HG03280 (cell line): Measurements from ENCODE around the gene KLF15.

Experiments used
- ATAC-seq: cut with Tn5 transposase; IDR thresholded peaks from one replicate; pipeline ENCODE4 v1.9.1; 2021; ENCODE audit warnings: mild to moderate bottlenecking, moderate library complexity; ENCODE audit not compliant: unreplicated experiment

The KLF15 gene

DNA sequence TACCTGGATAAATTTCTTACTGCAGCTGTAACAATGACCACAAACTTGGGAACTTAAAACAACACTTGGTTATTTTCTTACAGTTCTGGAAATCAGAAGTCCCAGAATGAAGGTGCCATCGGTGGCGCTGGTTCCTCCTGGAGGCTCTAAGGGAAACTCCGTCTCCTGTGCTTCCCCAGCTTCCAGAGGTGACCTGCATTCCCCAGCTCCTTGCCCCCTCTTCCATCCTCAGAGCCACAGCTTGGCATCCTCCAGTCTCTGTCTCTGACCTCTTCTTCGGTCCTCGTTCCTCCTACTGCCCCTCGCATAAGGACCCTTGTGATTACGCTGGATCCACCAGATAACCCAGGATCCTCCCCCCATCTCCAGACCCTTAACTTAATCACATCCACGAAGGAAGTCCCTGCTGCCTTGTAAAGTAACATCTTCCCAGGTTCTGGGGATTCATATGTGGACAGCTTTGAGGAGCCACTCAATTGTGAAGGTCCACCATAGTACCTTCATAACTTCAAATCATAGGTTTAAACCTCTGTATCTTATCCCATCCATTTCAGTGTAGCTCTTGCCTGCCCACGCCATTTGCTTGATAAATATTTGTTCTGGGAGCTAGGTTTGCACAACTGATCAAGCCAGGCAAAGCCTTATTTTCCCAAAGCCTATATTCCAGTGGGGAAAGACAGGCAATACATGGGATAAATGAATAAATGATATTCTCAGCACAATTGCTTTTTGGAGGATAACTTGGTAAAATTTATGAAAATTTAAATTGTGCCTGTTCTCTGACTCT is 34.8 kb downstream of the KLF15 start:
- ATAC-seq = no peak

GRCh38 chr3:126321490-126321889 is 35.7 kb downstream of the KLF15 start:
- no peak for ATAC-seq

GRCh38 chr3:126320517-126321293 is 36.5 kb downstream of the KLF15 start:
- ATAC-seq = no peak

DNA sequence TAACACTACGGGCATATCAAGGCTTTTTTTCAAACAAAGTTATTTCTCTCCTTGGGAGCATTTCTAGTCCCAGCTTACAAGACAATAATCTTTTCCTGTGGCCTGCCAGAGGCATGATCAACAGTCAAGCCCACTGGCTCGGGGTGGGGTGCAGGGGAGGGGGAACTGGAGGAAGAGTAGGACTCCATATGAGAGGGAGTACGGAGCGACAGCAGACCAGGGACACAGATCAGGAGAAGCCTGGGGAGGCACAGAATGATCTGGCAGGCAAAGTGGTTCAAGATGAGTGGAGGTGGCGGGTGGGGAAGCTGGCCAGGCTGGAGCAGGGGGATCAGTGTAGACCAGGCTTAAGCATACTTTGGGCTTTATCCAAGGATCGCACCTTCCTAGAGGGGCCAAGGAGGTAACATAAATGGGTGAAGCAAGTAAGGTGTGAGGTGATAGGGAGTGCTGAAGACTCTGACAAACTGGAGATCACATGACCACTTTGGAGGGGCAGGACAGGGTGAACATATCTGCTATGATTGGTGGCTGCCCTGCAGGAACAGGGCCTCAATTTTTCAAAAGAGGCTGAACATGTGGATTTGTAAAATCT is 37.4 kb downstream of the KLF15 start:
- ATAC-seq = no peak

DNA sequence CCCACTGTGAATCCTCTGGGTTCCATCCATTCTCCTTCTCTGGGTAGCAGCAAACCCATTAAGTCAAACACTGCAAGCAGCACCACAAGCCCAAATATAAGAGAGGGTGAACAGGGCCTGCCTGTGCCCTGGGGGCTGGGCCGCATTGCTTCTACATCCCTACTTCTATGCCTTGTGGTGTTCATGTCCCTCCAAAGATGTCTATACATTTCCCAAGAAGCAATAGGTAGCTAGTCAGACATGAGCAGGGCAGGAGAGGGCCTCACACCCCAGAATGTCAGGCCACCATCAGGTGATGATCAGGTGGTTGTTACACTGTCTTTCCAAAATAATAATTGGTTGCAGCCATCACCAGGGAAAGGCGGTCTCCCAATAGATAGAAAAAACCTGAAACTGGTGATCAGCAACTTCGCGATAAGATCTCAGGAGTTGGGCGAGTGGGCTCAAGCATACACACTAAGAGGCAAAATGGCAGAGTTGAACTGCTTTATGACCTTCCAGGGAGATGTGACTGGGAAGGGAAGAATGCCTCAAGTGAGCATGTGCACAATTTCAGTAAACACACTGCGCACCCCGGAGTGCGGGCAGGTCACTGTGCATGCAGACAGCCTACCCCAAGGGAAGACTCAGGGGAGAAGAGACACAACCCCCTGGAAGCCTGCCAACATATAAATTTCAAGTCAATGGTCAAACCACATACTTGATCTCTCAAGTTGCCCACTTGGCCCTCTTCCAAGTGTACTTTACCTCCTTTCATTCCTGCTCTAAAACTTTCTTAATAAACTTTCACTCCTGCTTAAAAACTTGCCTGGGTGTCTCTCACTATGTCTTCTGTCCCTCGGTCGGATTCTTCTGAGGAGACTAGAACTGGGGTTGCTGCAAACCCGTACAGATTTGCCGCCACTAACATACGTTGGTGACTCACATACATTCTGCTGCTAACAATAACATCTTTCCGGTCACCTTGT is 39.9 kb downstream of the KLF15 start:
- no peak for ATAC-seq

DNA sequence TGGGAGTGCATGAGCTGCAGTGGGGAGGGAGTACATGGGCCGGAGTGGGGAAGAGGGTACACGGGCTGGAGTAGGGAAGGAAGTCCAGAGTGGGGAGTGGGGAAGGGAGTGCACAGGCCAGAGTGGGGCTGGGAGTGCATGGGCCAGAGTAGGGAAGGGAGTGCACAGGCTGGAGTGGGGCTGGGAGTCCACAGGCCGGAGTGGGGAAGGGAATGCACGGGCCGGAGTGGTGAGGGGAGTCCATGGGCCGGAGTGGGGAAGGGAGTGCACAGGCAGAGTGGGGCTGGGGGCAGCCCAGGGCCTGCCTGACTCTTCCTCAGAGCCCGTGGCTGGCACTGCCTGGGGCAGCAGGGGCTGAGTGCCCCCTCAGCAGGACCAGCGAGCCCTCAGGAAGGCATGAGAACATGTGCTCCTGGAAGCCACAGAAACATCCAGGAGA is 40.7 kb downstream of the KLF15 start:
- ATAC-seq = no peak

DNA sequence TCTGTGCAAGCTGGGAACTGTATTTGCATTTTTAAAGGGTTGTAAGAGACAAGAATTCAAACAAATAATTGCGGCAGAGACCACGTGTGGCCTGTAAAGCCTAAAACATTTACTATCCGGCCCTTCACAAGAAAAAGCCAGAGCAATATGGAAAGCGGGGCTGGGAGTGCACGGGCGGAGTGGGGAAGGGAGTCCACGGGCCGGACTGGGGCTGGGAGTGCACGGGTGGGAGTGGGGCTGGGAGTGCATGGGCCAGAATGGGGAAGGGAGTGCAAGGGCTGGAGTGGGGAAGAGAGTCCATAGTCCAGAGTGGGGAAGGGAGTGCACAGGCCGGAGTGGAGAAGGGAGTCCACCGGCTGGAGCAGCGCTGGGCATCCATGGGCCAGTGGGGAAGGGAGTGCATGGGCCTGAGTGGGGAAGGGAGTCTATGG is 41.2 kb downstream of the KLF15 start:
- no peak for ATAC-seq

DNA sequence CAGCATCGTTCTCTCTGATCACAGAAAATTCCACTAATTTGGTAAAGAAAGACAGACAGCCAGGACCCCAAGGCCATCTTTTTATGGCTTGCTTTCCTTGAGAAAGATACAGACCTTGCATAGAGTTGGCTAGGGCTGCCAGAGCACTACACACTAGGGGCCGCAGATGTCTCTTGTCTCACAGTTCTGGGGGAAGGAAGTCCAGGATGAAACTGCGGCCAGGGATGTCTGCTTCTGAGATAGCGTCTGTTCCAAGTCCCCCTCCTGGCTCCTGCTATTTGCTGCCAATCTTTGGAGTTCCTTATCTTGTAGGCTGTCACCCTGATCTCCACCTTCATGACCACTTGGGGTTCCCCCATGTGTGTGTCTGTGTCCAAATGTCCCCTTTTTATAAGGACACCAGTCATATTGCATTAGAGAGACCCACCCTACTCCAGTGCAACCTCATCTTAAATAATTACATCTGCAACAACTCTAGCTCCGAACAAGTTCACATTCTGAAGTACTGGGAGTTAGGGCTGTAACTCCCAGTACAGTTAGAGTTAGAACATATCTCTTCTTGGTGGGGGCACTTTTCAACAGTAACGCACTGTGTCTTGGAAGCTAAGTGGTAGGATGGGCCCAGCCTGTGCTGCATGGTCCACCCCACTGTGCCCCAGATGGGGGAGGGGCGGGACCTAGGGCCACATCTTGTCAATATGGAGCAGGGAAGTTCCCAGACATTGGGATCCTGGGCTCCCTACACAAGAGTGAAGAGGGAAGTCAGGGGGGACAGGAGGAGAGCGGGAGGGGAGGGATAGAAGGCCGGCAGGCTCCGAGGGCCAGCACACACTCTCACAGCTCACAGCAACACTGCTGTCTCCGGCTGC is 42.2 kb downstream of the KLF15 start:
- no peak for ATAC-seq

DNA sequence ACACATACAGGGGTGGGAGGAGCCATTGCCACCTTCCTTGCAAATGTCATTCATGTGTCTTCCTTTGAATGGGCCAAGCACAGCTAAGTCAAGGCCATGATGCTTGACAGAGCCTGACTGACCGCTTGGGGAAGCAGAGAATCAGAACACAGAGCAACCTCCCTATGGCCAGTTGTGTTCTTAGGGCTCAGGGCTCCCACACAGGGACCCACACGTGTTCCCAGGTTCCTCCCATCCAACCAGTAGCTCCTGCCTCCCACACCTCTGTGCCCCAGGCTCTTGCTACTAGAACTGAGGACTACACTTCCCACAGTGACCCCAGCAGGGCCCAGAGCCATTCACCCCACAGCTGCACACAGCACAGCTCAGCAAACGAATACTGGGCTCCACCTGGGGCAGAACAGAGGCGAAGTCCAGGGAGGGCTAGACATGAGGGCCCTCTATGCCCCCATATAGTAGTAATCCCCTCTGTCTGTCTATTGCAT is 42.9 kb downstream of the KLF15 start:
- ATAC-seq = no peak

GRCh38 chr3:126313580-126314304 is 43.5 kb downstream of the KLF15 start:
- ATAC-seq = no peak

DNA sequence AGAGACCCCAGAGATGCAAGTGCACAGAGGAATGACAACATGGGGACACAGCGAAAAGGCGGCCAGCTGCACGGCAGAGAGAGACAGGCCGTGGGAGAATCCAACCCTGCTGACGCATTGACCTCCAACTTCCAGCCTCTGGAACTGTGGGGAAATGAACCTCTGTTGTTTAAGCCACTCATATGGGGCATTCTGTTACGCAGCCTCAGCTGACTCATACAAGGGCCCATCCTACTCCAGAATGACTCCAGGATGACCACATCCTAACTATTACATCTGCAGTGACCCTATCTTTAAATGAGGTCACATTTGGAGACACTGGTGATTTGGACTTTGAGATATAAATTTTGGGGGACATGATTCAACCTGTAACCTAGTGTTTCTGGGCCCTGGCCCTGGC is 44.0 kb downstream of the KLF15 start:
- ATAC-seq = no peak

DNA sequence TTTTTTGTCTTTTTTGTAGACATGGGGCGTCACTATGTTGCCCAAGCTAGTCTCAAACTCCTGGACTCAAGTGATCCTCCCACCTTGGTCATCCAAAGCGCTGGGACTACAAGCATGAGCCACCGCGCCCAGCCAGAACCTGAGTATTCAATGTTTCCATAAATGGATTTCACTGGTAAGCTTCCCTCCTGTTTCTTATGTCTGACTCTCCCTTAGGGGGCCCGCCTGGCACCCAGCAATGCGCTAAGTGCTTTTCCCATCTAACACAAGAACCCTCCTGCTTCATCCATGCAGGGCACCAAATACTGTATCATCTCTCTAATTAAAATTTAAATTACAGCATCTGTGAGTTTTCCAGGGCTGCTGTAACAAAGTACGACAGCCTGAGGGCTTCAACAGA is 44.9 kb downstream of the KLF15 start:
- no peak for ATAC-seq

- no peak for ATAC-seq
These were observed 45.8 kb downstream of the KLF15 start for GRCh38 chr3:126311338-126311978.

GRCh38 chr3:126310816-126311215 is 46.4 kb downstream of the KLF15 start:
- ATAC-seq = no peak

DNA sequence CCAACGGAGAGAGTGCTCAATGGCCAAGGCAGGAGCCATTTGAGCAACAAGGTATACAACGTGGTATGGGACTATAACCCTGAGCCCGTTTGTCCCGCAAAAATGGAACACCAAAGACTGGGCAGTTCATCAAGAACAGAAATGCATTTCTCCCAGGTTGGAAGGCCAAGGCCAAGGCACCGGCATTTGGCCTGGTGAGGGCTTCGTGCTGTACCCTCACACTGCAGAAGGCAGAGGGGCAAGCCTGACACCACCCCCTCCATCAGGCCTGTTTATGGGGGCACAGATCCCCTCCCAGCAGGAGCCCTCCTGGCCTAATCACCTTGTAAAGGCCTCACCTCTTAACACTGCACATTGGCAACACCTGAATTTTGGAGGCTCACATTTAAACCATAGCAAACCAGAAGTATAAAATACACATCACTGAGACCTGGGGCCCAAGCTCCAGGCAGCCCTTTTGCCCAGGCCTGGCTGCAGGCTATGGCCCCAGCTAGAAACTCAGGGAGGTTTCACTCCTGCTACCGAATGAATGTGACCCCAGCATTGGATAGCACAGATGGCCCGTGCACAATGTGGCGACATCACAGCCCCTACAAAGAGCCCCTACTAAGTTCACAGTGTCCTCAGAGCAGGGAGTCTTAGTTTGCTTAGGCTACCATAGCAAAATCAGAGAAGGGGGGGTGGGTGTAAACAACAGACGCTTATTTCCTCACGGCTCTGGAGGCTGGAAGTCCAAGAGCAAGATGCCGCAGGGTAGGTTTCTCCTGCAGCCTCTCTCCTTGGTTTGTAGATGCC is 47.1 kb downstream of the KLF15 start:
- ATAC-seq = no peak

- no peak for ATAC-seq
These were observed 48.0 kb downstream of the KLF15 start for GRCh38 chr3:126309165-126309564.

- ATAC-seq = no peak
These were observed 48.6 kb downstream of the KLF15 start for GRCh38 chr3:126308394-126309125.
